Posterior cingulate gyrus (tissue), 11 donors: ENCODE measurements around the gene MACROH2A2.
A peak's percentile ranks its signal among the peaks of the same experiment; 100 is the strongest.
"Not testable (repeated sequence)": the region's sequence is repeated elsewhere in the genome, so short reads cannot be mapped to it uniquely, and the experiment has no call there.

ENCODE experiments used
- DNase-seq, 10 donors: peaks; one replicate each; pipeline versions ENCODE4 v3.0.0 to v3.0.0-alpha.2; 2020 to 2021; ENCODE audit warnings: mixed read lengths in 3 of 10
- intact Hi-C: fragments of 100-400 bp; cut with DNase I; formaldehyde crosslinking; loops from one replicate; pipeline ENCODE4 v1.15.1; 2023

The MACROH2A2 gene

GRCh38 chr10:70145666-70146488 lies 93.2 kb downstream of the MACROH2A2 start:
- peak; percentile 41 to 96 (median 68) for DNase-seq
- intact Hi-C loops, result loop anchor here (2.0 to 10.0 kb wide), 2 partner anchors 25 to 219 kb away; partner anchors contain the start of gene SAR1A

GRCh38 chr10:70146489-70147258 lies 94.0 kb downstream of the MACROH2A2 start, which contains the start of gene TYSND1:
TYSND1 (minus strand) TSS chr10:70146700; CDS start chr10:70146586, 114 bp downstream.
- intact Hi-C loops, result loop anchor here (2.0 to 10.0 kb wide), 2 partner anchors 24 to 218 kb away; partner anchors contain the start of gene SAR1A
- peak; percentile 95 to 99 (median 98) for DNase-seq

GRCh38 chr10:70147259-70147625 lies 94.6 kb downstream of the MACROH2A2 start:
- no peak for DNase-seq
- intact Hi-C loops, result loop anchor here (2.0 to 10.0 kb wide), 2 partner anchors 24 to 218 kb away; partner anchors contain the start of gene SAR1A

GRCh38 chr10:70148516-70148915 lies 95.9 kb downstream of the MACROH2A2 start:
- intact Hi-C loops, result loop anchor here (10.0 kb wide), 1 partner anchor 216 kb away; no protein-coding TSS in a partner anchor
- no peak for DNase-seq

- no peak for DNase-seq
- intact Hi-C loops, result no loop called here
Observed at GRCh38 chr10:70155255-70155838, 102.7 kb downstream of the MACROH2A2 start.

- intact Hi-C loops, result no loop called here
- no peak for DNase-seq
Observed at GRCh38 chr10:70158113-70158512, 105.5 kb downstream of the MACROH2A2 start.

GRCh38 chr10:70159366-70159765 lies 106.7 kb downstream of the MACROH2A2 start:
- DNase-seq, intact Hi-C loops: not testable (repeated sequence)

GRCh38 chr10:70160798-70161197 lies 108.2 kb downstream of the MACROH2A2 start:
- DNase-seq, result no peak
- intact Hi-C loops, result no loop called here
